HS-5 (cell line): Measurements from ENCODE around the gene FLAD1.
A peak's percentile ranks its signal among the peaks of the same experiment; 100 is the strongest.

Experiments used
- DNase-seq: peaks from one replicate; pipeline ENCODE4 v3.0.0-alpha.2; 2012; ENCODE audit warnings: low read depth

Gene FLAD1

GRCh38 chr1:155017041-155017945, 34.1 kb downstream of the FLAD1 start:
- DNase-seq = peak; percentile 58

- DNase-seq = no peak
Observed at GRCh38 chr1:155017946-155018316, 34.8 kb downstream of the FLAD1 start.

GRCh38 chr1:155018617-155019348, 35.6 kb downstream of the FLAD1 start:
- DNase-seq = no peak

DNA sequence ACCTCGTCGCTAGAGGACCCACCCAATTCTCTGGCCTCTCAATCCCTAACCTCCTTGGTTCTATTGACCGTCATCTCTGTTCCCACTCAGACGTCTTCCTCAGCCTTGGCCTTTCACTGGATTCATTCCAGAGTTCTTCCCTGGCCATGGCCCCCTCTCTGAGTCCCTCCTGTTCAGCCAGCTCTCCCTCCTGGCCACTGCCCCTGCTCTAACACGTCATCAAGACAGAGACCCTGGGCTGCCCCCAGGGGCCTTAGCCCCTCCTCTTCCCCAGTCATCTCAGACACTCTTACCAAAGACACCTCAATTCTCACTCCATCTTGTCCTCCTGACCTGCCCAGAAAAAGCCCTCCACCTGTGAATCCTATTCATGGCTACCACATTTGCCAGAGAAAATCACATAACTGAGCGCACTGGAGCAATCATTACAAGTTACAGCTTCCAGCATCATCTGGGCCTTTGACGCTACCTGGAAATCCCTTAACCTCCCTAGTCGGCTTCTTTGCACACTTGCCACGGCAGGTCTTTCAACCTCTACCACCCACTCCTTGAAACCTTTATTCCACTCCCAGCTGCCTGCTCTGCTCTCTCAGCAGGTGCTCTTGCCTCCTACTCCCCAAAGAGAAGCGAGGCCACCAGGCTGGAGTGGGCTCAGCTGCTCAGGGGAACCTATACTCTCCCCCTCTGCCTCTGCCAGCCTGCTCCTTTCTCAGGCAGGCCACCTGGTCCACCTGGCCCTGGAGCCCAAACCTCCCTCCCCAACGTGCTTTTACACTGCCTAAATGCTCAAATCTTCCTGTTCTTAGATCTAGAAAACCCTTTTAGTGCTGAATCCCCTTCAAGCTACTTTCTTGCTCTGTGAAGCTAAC, 36.5 kb downstream of the FLAD1 start:
- DNase-seq = no peak

DNA sequence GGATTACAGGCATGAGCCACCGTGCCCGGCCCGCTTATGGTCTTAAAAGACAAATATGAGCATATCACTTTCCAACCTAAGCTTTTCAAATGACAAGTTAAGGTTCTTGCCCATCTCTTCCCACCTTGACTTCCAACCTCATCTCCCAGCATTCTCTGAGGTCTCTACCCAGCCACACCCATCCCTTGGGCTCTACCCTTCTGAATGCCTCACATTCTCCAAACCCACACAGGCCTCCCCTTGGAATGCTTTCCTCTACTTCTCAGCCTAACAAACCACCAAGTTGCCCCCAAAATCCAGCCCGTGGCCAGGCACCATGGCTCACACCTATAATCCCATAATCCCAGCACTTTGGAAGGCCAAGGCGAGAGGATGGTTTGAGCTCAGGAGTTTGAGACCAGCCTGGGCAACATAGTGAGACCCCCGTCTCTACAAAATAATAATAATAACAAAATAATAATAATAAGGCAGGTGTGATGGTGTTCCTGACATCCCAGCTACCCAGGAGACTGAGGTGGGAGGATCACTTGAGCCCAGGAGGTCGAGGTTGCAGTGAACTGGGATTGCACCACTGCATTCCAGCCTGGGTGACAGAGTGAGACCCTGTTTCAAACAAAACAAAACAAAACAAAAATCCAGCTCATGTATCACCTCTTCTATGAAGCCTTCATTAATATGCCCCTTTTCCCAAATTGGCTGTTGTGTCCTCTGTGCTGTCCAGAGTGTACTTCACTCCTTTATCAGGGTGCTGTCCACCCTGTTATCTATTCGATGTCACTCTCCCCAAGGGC, 39.2 kb downstream of the FLAD1 start:
- no peak for DNase-seq

DNA sequence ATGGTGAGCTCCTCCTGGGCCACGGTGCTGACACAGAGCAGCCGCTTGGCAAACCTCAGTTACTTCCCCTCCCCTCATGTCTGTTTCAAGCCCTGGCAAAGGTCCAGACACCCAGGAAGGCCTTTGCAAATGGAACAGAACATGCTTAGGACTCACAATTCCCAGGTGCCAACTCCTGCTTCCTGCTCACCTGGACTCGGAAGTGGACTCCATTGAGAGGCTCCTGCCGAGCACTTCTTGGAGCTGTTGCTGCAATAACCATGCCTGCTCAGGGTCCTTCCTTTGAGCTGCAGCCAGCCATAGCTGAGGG, 39.7 kb downstream of the FLAD1 start:
- DNase-seq = no peak

DNA sequence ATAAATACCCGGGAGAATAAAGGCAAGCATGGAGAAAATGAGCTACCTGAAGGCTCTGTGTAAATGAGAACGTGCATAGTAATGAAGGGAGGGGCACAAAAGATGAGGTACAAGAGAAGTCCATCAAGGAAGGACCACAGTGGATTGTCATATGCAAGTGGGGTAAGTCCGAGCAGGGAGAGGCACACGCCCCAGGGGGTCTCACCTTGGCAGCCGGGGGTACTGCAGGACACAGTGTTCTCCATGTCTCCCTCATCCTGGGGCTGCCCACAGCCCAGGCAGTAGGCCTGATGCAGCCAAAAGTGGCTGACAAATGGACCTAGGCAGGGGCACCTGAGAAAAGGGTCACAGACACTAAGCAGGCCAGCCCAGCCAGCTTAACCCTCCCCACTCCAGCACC, 40.5 kb downstream of the FLAD1 start:
- no peak for DNase-seq

DNA sequence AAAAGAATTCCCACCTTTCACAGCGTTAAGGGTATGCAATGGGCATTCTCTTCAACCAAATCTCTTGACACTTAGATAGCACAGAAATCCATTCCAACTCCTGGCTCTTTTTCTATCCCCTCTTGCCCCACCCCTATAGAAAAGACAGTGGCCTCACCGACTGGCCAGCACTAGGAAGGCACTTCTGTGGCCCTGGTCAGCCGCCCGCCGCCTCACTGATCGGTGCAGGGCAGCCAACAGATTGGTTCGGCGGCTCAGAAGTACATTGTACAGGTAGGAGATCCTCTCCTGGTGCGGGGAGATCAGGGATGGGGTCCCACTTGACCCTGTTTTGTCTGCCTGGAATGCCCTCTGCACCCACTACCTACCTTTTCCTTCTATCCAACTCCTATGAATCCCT, 41.2 kb downstream of the FLAD1 start:
- no peak for DNase-seq

GRCh38 chr1:155026154-155026553, 43.0 kb downstream of the FLAD1 start:
- DNase-seq = no peak

DNA sequence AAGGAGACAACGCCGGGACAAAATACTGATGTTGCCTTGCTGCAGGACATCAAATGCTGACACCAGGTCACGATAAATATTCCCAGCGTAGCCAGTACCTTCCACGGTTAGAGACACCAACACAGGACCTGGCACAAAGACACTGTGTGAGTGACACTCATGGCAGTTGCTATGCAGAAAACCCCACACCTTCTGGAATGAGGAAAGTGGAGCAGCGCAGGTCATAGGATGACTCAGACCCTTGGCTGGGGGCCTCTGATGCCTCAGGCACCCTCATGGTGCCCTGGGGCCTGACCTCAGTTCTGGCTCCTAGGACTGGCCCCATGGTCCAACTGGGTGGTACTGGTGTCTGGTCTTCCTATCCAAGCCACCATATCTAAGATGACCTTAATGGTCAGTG, 43.4 kb downstream of the FLAD1 start:
- DNase-seq = no peak

- DNase-seq = no peak
Observed at GRCh38 chr1:155029513-155030242, 46.5 kb downstream of the FLAD1 start.

DNA sequence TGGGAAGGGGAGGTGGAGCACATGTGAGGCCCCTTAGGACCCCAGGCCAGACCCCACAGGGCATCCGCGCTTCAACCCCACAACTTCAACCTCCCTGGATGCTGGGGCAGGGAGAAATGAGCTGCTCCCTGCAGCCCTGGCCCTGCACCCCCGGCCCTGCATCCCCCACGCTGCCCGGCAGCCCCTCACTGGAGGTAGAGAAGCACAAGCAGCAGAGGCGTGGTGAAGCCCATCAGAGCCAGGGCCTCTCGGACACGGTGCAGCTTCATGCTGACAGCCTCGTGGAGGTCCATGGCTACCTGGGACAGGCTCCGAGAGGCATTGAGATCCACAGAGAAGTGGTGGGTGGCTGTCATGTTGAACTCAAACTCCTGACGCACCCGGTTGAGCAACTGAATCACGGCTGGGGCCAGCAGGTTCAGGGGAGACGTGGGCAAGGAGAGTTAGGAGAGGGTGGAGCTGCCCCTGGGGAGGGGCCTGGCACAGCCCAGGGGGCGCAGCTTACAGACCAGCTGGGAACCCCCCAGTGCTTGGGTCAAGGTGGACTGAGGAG, 47.2 kb downstream of the FLAD1 start:
- no peak for DNase-seq

GRCh38 chr1:155030899-155031298, 47.8 kb downstream of the FLAD1 start:
- DNase-seq = no peak

DNA sequence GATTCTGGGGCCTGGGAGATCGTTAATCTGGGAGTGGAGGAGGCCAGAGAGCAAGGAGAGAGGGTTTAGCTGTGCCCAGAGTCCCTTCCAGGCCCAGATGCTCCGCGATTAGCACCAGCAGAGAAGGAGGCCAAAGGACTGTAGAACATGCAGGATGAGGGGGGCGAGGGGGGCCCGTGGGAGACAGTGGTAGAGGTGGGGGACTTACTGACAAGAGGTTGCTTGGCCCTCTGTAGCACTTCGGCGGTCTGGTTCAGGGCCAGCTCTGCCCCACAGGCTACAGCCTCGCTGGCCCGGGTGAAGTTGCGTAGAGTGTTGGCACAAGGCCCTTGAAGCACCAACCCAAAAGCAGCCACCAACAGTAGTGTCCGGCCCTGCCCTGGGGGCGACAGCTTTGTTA, 49.7 kb downstream of the FLAD1 start:
- no peak for DNase-seq

GRCh38 chr1:155033524-155033923, 50.4 kb downstream of the FLAD1 start, which contains the start of the genes DCST1 and DCST2:
TSS of gene DCST1 (plus strand) at chr1:155033824. CDS start at chr1:155034037, 213 bp downstream.
TSS of gene DCST2 (minus strand) at chr1:155033781. CDS start at chr1:155033701, 80 bp downstream.
- no peak for DNase-seq

DNA sequence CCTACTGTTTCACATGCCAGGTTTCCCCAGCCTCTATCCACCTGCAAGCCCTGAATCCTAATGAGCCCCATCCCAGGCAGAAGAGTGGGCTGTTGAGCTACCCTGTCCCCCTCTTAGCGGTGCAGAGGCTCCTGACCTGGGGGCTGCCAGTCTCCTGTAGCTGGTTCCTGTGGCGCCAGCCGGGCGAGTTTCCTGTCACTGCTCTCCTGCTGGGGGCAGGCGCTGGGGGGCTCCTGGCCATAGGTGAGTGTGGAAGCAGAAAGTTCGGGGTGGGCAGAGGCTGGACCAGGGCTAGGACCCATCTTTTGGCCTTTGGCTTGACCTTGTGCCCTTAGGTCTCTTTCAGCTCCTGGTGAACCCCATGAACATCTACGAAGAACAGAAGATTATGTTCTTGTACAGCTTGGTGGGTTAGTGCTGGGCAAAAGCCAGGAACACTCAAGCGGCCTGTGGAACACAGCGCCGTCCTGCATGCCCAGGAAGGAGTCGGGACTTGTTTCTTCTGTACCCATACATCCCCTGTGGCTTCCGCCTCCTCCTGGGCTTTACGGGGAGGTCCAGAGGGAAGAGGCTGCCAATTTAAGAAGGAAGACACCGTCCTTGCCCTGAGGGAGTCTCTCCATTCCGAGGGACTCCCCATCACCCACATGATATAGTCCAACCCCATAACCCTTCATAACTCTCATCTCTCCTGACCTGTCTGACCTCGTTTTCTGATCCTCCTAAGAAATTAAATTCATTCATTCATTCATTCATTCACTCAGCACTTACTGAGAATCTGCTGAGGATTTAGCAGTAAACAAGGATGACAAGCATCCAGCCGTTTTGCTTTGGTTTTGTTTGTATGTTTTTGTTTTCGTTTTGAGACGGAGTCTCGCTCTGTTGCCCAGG, 51.4 kb downstream of the FLAD1 start:
- DNase-seq = no peak

GRCh38 chr1:155035936-155036335, 52.8 kb downstream of the FLAD1 start:
- no peak for DNase-seq

DNA sequence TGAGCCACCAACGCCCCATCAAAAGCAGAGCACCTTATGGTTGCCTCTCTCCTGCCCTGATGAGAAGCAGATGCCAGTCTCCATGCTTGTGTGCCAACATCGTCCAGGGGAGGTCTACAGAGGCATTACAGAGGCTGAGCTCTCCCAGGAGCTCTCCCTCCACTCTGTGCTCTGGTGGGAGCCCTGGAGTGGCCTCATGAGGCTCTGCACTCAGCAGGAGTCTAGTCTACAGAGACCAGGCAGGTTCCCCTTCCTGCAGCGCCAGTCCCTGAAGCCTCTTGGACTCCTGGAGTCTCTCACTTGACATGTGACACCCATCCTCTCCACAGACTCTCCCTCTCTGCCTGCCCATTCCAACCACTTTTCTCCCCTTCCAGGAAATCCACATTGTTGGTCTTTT, 53.9 kb downstream of the FLAD1 start:
- no peak for DNase-seq

GRCh38 chr1:155037851-155038441, 54.8 kb downstream of the FLAD1 start:
- DNase-seq = no peak
